ENCODE results near the gene RAD51B.

DNA sequence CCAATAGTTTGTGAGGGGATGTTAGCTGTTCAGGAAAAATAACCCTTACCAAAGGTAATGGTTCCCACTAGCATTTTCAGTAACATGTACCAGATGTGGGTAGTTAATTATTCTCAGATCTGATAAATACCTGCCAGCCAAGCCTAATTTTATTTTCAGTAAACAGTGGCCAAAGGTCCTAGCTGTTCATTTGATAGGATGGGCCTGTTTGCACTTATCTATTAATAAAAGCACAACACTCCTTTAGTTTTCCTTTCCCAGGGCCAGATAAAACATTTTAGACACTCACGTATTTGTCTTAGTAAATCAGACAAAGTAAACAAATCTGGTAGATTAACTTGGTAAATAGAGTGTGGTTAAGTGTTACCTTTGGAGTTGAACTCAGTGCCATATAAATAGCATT is 345.1 kb downstream of the RAD51B start:
- no peak for TF ChIP-seq POLR2A (IDR thresholded peaks at IDR 0.05)
- TF ChIP-seq, protein P1, sequence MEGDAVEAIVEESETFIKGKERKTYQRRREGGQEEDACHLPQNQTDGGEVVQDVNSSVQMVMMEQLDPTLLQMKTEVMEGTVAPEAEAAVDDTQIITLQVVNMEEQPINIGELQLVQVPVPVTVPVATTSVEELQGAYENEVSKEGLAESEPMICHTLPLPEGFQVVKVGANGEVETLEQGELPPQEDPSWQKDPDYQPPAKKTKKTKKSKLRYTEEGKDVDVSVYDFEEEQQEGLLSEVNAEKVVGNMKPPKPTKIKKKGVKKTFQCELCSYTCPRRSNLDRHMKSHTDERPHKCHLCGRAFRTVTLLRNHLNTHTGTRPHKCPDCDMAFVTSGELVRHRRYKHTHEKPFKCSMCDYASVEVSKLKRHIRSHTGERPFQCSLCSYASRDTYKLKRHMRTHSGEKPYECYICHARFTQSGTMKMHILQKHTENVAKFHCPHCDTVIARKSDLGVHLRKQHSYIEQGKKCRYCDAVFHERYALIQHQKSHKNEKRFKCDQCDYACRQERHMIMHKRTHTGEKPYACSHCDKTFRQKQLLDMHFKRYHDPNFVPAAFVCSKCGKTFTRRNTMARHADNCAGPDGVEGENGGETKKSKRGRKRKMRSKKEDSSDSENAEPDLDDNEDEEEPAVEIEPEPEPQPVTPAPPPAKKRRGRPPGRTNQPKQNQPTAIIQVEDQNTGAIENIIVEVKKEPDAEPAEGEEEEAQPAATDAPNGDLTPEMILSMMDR (IDR thresholded peaks at IDR 0.05): no peak
